ENCODE measurements around the gene DNAJB7. TPM values are rescaled to one million over a fixed set of nuclear protein-coding genes. Genes with fewer than 3 reads are reported as not detected.
"Not testable (repeated sequence)": the region's sequence is repeated elsewhere in the genome, so short reads cannot be mapped to it uniquely, and the experiment has no call there.

DNAJB7 gene
- total and polyA plus RNA-seq, 5 donors from 2014 or later, result 0.20 to 0.23 (median 0.22) TPM; not detected in 2

GRCh38 chr22:40856513-40857308 lies 5.2 kb downstream of the DNAJB7 start, which contains the start of the genes ST13 and XPNPEP3:
ST13 (minus strand) TSS chr22:40856639; CDS start chr22:40856540, 99 bp downstream.
XPNPEP3 (plus strand) TSS chr22:40857148; CDS start chr22:40857182, 34 bp downstream.
- H3K4me3 Mint-ChIP-seq, result peak within 1 kb of the TSS; percentile 93 to 100 (median 98)
- peaks cover 44% of the 10 kb centered on the region for H3K4me1 ChIP-seq (ENCODE audit: control insufficient read depth, insufficient read depth, low read length, poor library complexity, severe bottlenecking)

GRCh38 chr22:40855979-40856512 lies 5.9 kb downstream of the DNAJB7 start:
- Histone ChIP-seq H3K36me3 (ENCODE audit: control insufficient read depth, insufficient read depth, low read length) (peaks cover 5% of the 10 kb centered on the region), H3K27me3 (ENCODE audit: control insufficient read depth, insufficient read depth, low read length) (no peaks in the 10 kb centered on the region), H3K9me3 (ENCODE audit: control insufficient read depth in 2 of 2, low read length in 2 of 2) (no peaks in the 10 kb centered on the region), H3K27ac (ENCODE audit: insufficient read depth, low read length, poor library complexity, severe bottlenecking) (peak overlapping the region; percentile 98), H3K4me1 (ENCODE audit: control insufficient read depth, insufficient read depth, low read length, poor library complexity, severe bottlenecking) (peaks cover 44% of the 10 kb centered on the region), H3K4me3 (ENCODE audit: low read depth, low read length) (peak overlapping the region; percentile 96)
- DNase-seq, result peak in 2 of 3 donors; percentile 36 to 57
- peak; percentile 1 to 3 for ATAC-seq (ENCODE audit: low read depth in 2 of 2)
- H3K4me1 Mint-ChIP-seq, result peaks cover 19 to 74% (median 49%) of the 10 kb centered on the region in 4 donors
- peaks cover 4% of the 10 kb centered on the region for H3K36me3 Mint-ChIP-seq
- peaks cover 4% of the 10 kb centered on the region for H3K27me3 Mint-ChIP-seq
- no peaks in the 10 kb centered on the region for H3K9me3 Mint-ChIP-seq
- H3K27ac Mint-ChIP-seq, result peak overlapping the region; percentile 100
- H3K4me3 Mint-ChIP-seq, result peak overlapping the region; percentile 93 to 100 (median 98)

More at GRCh38 chr22:40856513-40857308, 5.2 kb downstream of the DNAJB7 start, which contains the start of the genes ST13 and XPNPEP3:
- Mint-ChIP-seq H3K4me1 (peaks cover 26 to 68% (median 45%) of the 10 kb centered on the region in 4 donors), H3K27ac (peak within 1 kb of the TSS; percentile 100), H3K27me3 (peaks cover 4% of the 10 kb centered on the region), H3K9me3 (no peaks in the 10 kb centered on the region), H3K36me3 (peaks cover 3% of the 10 kb centered on the region)
- ATAC-seq (ENCODE audit: low read depth in 2 of 2) (peak; percentile 91 to 93), DNase-seq (peak; percentile 95 to 97 (median 97))
- peak within 1 kb of the TSS; percentile 96 for H3K4me3 ChIP-seq (ENCODE audit: low read depth, low read length)
- H3K27ac ChIP-seq (ENCODE audit: insufficient read depth, low read length, poor library complexity, severe bottlenecking), result peak within 1 kb of the TSS; percentile 98
- H3K9me3 ChIP-seq (ENCODE audit: control insufficient read depth in 2 of 2, low read length in 2 of 2), result no peaks in the 10 kb centered on the region
- no peaks in the 10 kb centered on the region for H3K27me3 ChIP-seq (ENCODE audit: control insufficient read depth, insufficient read depth, low read length)
- peaks cover 6% of the 10 kb centered on the region for H3K36me3 ChIP-seq (ENCODE audit: control insufficient read depth, insufficient read depth, low read length)

GRCh38 chr22:40855071-40855978 lies 6.6 kb downstream of the DNAJB7 start:
- H3K4me3 ChIP-seq (ENCODE audit: low read depth, low read length), result peak overlapping the region; percentile 96

GRCh38 chr22:40853961-40854360 lies 8.0 kb downstream of the DNAJB7 start:
- H3K4me3 Mint-ChIP-seq, result peak overlapping the region; percentile 27 to 93 (median 70)
- Histone ChIP-seq H3K4me1 (ENCODE audit: control insufficient read depth, insufficient read depth, low read length, poor library complexity, severe bottlenecking) (peaks cover 44% of the 10 kb centered on the region), H3K36me3 (ENCODE audit: control insufficient read depth, insufficient read depth, low read length) (peaks cover 19% of the 10 kb centered on the region), H3K27me3 (ENCODE audit: control insufficient read depth, insufficient read depth, low read length) (no peaks in the 10 kb centered on the region), H3K4me3 (ENCODE audit: low read depth, low read length) (peak overlapping the region; percentile 96), H3K9me3 (ENCODE audit: control insufficient read depth in 2 of 2, low read length in 2 of 2) (no peaks in the 10 kb centered on the region), H3K27ac (ENCODE audit: insufficient read depth, low read length, poor library complexity, severe bottlenecking) (peak overlapping the region; percentile 37)
- peaks cover 4% of the 10 kb centered on the region for H3K27me3 Mint-ChIP-seq
- DNase-seq (no peak), ATAC-seq (ENCODE audit: low read depth in 2 of 2) (no peak)
- peaks cover 22 to 70% (median 47%) of the 10 kb centered on the region in 4 donors for H3K4me1 Mint-ChIP-seq
- H3K36me3 Mint-ChIP-seq, result peaks cover 4% of the 10 kb centered on the region
- H3K9me3 Mint-ChIP-seq, result no peaks in the 10 kb centered on the region
- H3K27ac Mint-ChIP-seq, result peak overlapping the region in 2 of 3 donors; percentile 6 to 71

More at GRCh38 chr22:40855071-40855978, 6.6 kb downstream of the DNAJB7 start:
- Histone ChIP-seq H3K27ac (ENCODE audit: insufficient read depth, low read length, poor library complexity, severe bottlenecking) (peak overlapping the region; percentile 98), H3K36me3 (ENCODE audit: control insufficient read depth, insufficient read depth, low read length) (peaks cover 10% of the 10 kb centered on the region), H3K9me3 (ENCODE audit: control insufficient read depth in 2 of 2, low read length in 2 of 2) (no peaks in the 10 kb centered on the region), H3K4me1 (ENCODE audit: control insufficient read depth, insufficient read depth, low read length, poor library complexity, severe bottlenecking) (peaks cover 44% of the 10 kb centered on the region), H3K27me3 (ENCODE audit: control insufficient read depth, insufficient read depth, low read length) (no peaks in the 10 kb centered on the region)
- no peaks in the 10 kb centered on the region for H3K9me3 Mint-ChIP-seq
- peaks cover 20 to 73% (median 49%) of the 10 kb centered on the region in 4 donors for H3K4me1 Mint-ChIP-seq
- peak overlapping the region; percentile 93 to 100 (median 98) for H3K4me3 Mint-ChIP-seq
- peaks cover 4% of the 10 kb centered on the region for H3K27me3 Mint-ChIP-seq
- DNase-seq (no peak), ATAC-seq (ENCODE audit: low read depth in 2 of 2) (no peak)
- peak overlapping the region; percentile 100 for H3K27ac Mint-ChIP-seq
- H3K36me3 Mint-ChIP-seq, result peaks cover 4% of the 10 kb centered on the region

DNA sequence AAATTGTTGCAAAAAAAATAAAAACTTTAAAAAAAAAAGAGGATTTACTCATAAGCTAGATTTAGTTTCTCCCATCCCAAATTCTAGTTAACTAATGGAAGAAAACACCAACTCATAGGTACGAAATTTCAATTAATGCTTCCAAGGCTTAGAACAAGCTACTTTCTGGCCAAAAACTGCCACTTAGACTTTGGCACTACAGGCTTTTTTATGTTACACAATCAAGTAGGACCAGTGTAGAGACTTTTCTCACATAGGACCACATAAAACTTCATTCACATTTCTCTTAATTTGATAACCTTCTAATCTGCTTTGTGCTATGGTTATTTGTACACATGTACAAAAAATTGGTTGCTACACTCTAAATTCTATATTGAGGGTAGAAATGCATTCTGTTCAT lies 8.6 kb downstream of the DNAJB7 start:
- H3K36me3 Mint-ChIP-seq, result peaks cover 4% of the 10 kb centered on the region

DNA sequence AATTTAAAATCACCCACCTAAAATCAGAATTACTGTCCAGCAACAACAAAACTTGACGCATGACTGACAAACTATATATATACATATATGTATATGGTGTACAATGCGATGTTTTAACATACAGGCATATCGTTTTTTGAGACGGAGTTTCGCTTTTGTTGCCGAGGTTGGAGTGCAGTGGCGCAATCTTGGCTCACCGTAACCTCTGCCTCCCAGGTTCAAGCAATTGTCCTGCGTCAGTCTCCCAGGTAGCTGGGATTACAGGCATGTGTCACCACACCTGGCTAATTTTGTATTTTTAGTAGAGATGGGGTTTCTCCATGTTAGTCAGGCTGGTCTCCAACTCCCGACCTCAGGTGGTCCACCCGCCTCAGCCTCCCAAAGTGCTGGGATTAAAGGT lies 16.1 kb downstream of the DNAJB7 start:
- peaks cover 78% of the 10 kb centered on the region for H3K36me3 ChIP-seq (ENCODE audit: control insufficient read depth, insufficient read depth, low read length)
- H3K9me3 Mint-ChIP-seq; H3K4me3 Mint-ChIP-seq; DNase-seq; H3K9me3 ChIP-seq (ENCODE audit: control insufficient read depth in 2 of 2, low read length in 2 of 2); H3K4me3 ChIP-seq (ENCODE audit: low read depth, low read length); H3K27me3 Mint-ChIP-seq; H3K27ac Mint-ChIP-seq; ATAC-seq (ENCODE audit: low read depth in 2 of 2); H3K27ac ChIP-seq (ENCODE audit: insufficient read depth, low read length, poor library complexity, severe bottlenecking); H3K27me3 ChIP-seq (ENCODE audit: control insufficient read depth, insufficient read depth, low read length); H3K4me1 ChIP-seq (ENCODE audit: control insufficient read depth, insufficient read depth, low read length, poor library complexity, severe bottlenecking): not testable (repeated sequence)
- Mint-ChIP-seq H3K4me1 (peaks cover 11 to 21% (median 18%) of the 10 kb centered on the region in 4 donors), H3K36me3 (peaks cover 32% of the 10 kb centered on the region)

More for the DNA sequence above, 8.6 kb downstream of the DNAJB7 start:
- Mint-ChIP-seq H3K27ac (peak overlapping the region in 2 of 3 donors; percentile 6 to 71), H3K27me3 (peaks cover 4% of the 10 kb centered on the region), H3K4me3 (peak overlapping the region; percentile 39 to 93 (median 76)), H3K4me1 (peaks cover 22 to 65% (median 46%) of the 10 kb centered on the region in 4 donors), H3K9me3 (no peaks in the 10 kb centered on the region)
- ATAC-seq (ENCODE audit: low read depth in 2 of 2) (no peak), DNase-seq (no peak)
- Histone ChIP-seq H3K4me3 (ENCODE audit: low read depth, low read length) (peak overlapping the region; percentile 96), H3K9me3 (ENCODE audit: control insufficient read depth in 2 of 2, low read length in 2 of 2) (no peaks in the 10 kb centered on the region), H3K27me3 (ENCODE audit: control insufficient read depth, insufficient read depth, low read length) (no peaks in the 10 kb centered on the region), H3K27ac (ENCODE audit: insufficient read depth, low read length, poor library complexity, severe bottlenecking) (no peak overlapping the region), H3K4me1 (ENCODE audit: control insufficient read depth, insufficient read depth, low read length, poor library complexity, severe bottlenecking) (peaks cover 44% of the 10 kb centered on the region), H3K36me3 (ENCODE audit: control insufficient read depth, insufficient read depth, low read length) (peaks cover 23% of the 10 kb centered on the region)

DNA sequence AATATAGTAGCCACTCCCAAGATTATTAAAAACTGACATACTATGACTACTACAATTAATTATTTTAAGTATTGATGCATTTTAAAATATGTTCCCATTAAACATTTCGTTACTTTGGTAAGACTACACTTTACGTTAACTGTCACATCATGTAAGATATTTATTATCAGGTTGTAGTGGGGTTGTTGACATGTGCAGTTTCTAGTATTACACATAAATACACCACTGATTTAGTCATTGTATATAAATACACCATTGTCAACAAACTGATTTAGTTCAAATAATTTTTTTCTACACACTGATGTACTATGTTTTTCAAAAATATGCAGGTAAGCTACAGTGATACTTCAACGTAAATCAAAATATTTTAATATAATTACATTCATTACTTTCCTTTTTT lies 17.0 kb downstream of the DNAJB7 start:
- ATAC-seq (ENCODE audit: low read depth in 2 of 2) (no peak), DNase-seq (no peak)
- Mint-ChIP-seq H3K4me1 (peaks cover 12 to 19% (median 16%) of the 10 kb centered on the region in 4 donors), H3K27ac (no peak overlapping the region), H3K9me3 (no peaks in the 10 kb centered on the region), H3K4me3 (no peak overlapping the region), H3K27me3 (no peaks in the 10 kb centered on the region), H3K36me3 (peaks cover 41% of the 10 kb centered on the region)
- no peak overlapping the region for H3K4me3 ChIP-seq (ENCODE audit: low read depth, low read length)
- H3K4me1 ChIP-seq (ENCODE audit: control insufficient read depth, insufficient read depth, low read length, poor library complexity, severe bottlenecking), result no peaks in the 10 kb centered on the region
- no peak overlapping the region for H3K27ac ChIP-seq (ENCODE audit: insufficient read depth, low read length, poor library complexity, severe bottlenecking)
- peaks cover 79% of the 10 kb centered on the region for H3K36me3 ChIP-seq (ENCODE audit: control insufficient read depth, insufficient read depth, low read length)
- H3K27me3 ChIP-seq (ENCODE audit: control insufficient read depth, insufficient read depth, low read length), result no peaks in the 10 kb centered on the region
- H3K9me3 ChIP-seq (ENCODE audit: control insufficient read depth in 2 of 2, low read length in 2 of 2), result no peaks in the 10 kb centered on the region

Data from CD4-positive, CD25-positive, alpha-beta regulatory T cell (primary cell).